RWPE1 (cell line): Measurements from ENCODE around the gene ZBTB45.
A peak's percentile ranks its signal among the peaks of the same experiment; 100 is the strongest.

Experiments used
- CTCF ChIA-PET: fragments of 350-600 bp; sonication (Branson Sonifier 250); formaldehyde crosslinking; extraction: SDS; loops from one replicate; lab custom pipeline; 2021; lab: Yijun Ruan, JAX
- POLR2A ChIA-PET: fragments of 400-600 bp; formaldehyde crosslinking; extraction: SDS; loops from one replicate; lab custom pipeline; 2020; ENCODE audit warnings: antibody characterized with exemption; ENCODE audit not compliant: low non-redundant PET; lab: Yijun Ruan, JAX
- DNase-seq: peaks from one replicate; pipeline ENCODE4 v3.0.0; 2012; ENCODE audit warnings: low spot score
- H3K27ac ChIP-seq: fragments of 450-650 bp; 2 replicates; pipeline ENCODE4 v1.5.1; 2017
- CTCF ChIP-seq: fragments of 450-650 bp; conservative IDR thresholded peaks from 2 replicates; pipeline ENCODE4 v1.5.1; 2017; ENCODE audit warnings: low read depth, mild to moderate bottlenecking

ZBTB45 gene

GRCh38 chr19:58516964-58517833 is 2.4 kb downstream of the ZBTB45 start:
- H3K27ac ChIP-seq, result peak overlapping the region; percentile 98
- POLR2A ChIA-PET, result no interaction called here
- TF ChIP-seq CTCF, result no peak; the same call in 1 of the 2 replicates
- no peak for DNase-seq
- CTCF ChIA-PET, result interaction anchor here (0.7 kb wide), 1 partner anchor 290 kb away, joined by 3 read pairs; no protein-coding TSS in a partner anchor

GRCh38 chr19:58516246-58516836 is 3.3 kb downstream of the ZBTB45 start:
- no peak for DNase-seq
- CTCF ChIA-PET, result interaction anchor here (0.7 kb wide), 1 partner anchor 289 kb away, joined by 3 read pairs; no protein-coding TSS in a partner anchor
- H3K27ac ChIP-seq, result peak overlapping the region; percentile 77
- no peak for TF ChIP-seq CTCF
- POLR2A ChIA-PET, result no interaction called here

- peak overlapping the region; percentile 77 for H3K27ac ChIP-seq
- ChIA-PET POLR2A (interaction anchor here (0.5 kb wide), 1 partner anchor 26 kb away, joined by 4 read pairs; no protein-coding TSS in a partner anchor), CTCF (no interaction called here)
- DNase-seq, result no peak
- TF ChIP-seq CTCF, result no peak
These were observed 4.4 kb downstream of the ZBTB45 start for GRCh38 chr19:58515259-58515658.

- CTCF ChIA-PET, result interaction anchor here (0.6 to 0.7 kb wide), 5 partner anchors 14 to 293 kb away, joined by 3 to 4 read pairs (median 3); partner anchors contain the start of gene TRIM28
- TF ChIP-seq CTCF, result no peak
- no peak for DNase-seq
- POLR2A ChIA-PET, result interaction anchor here (0.9 to 1.7 kb wide), 2 partner anchors 14 to 40 kb away, joined by 3 to 5 read pairs; partner anchors contain the start of gene CHMP2A
- peak overlapping the region; percentile 77 for H3K27ac ChIP-seq
These were observed 5.0 kb downstream of the ZBTB45 start for GRCh38 chr19:58514564-58515022.

GRCh38 chr19:58513694-58514563 is 5.7 kb downstream of the ZBTB45 start:
- DNase-seq, result peak; percentile 76
- peak overlapping the region; percentile 77 for H3K27ac ChIP-seq
- TF ChIP-seq CTCF, result peak; percentile 96
- ChIA-PET CTCF (interaction anchor here (0.6 to 0.7 kb wide), 6 partner anchors 14 to 292 kb away, joined by 3 to 4 read pairs (median 3); partner anchors contain the start of gene TRIM28), POLR2A (interaction anchor here (0.6 to 1.7 kb wide), 3 partner anchors 14 to 41 kb away, joined by 3 to 5 read pairs (median 3); partner anchors contain the start of gene CHMP2A)
